ENCODE measurements around the gene TMEM119.

DNA sequence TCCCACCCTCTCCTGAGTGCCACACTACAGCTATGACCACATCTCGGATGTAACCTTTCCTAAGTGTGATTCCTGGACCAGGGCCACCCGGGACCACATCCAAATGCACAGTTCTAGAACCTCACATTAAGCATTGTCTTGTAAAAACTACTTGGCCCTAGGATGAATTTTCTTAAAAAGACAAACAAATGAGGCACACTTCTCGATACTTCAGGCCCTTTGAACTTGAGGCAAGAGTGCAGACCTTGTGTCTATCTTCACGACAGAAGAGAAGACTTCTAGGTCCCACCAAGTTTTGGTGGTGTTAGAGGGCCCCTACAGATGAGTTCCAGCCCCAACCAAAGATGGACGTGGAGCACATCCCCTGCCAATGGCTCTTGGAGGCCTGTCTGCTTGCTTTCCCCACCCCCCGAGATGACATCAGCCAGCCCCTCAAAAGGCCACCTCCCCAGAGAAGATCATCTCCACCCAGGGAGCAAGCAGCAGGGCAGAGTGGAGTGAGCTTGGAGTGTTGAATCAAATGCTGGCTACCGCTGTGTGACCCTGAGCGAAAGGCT lies 26.2 kb downstream of the TMEM119 start:
- TF ChIP-seq JUN (CRISPR knock-in tag; IDR thresholded peaks at IDR 0.05), result no peak
- no peak for TF ChIP-seq ZNF549 (CRISPR knock-in tag; IDR thresholded peaks at IDR 0.05)
- TF ChIP-seq FOXM1 (CRISPR knock-in tag; IDR thresholded peaks at IDR 0.05), result no peak
- no peak for TF ChIP-seq CBFB (CRISPR knock-in tag; IDR thresholded peaks at IDR 0.05)
- TF ChIP-seq CREM (IDR thresholded peaks at IDR 0.05), result no peak
- no peak for TF ChIP-seq CREM (CRISPR knock-in tag; IDR thresholded peaks at IDR 0.05)
- TF ChIP-seq JUNB (CRISPR knock-in tag; IDR thresholded peaks at IDR 0.05; ENCODE audit: borderline replicate concordance), result no peak
